HepG2 (cell line): ENCODE results near the gene ISCA2. TPM values are rescaled to one million over a fixed set of nuclear protein-coding genes. Genes with fewer than 3 reads are reported as not detected.

Experiments
- ATAC-seq: fragments of 200-7000 bp; cut with Tn5 transposase; 3 replicates; pipeline ENCODE4 v1.9.1; 2020; ENCODE audit warnings: mild to moderate bottlenecking, moderate library complexity
- BruUV-seq: library from RNA; stranded (reverse); fragments of 400-500 nt; replicated peaks from 2 replicates; lab custom pipeline; 2021; lab: Mats Ljungman, UMichigan
- CTCF ChIA-PET: fragments of 300-600 bp; formaldehyde crosslinking; extraction: SDS; loops from one replicate; lab custom pipeline; 2021; ENCODE audit warnings: low total read pairs, inconsistent platforms, low intra/inter-chr PET ratio; lab: Yijun Ruan, JAX
- POLR2A ChIA-PET: fragments of 350-600 bp; sonication (Branson Sonifier 250); formaldehyde crosslinking; loops from one replicate; lab custom pipeline; 2020; ENCODE audit warnings: antibody characterized with exemption, inconsistent platforms; lab: Yijun Ruan, JAX
- DNase-seq: peaks from one replicate; pipeline ENCODE4 v3.0.0-alpha.2; 2015; ENCODE audit warnings: low spot score
- FAIRE-seq: peaks from 3 replicates; lab custom pipeline; 2011; peaks lifted over from hg19 to GRCh38; lab: Jason Lieb, UNC
- H2AFZ ChIP-seq: one replicate; pipeline ENCODE4 v1.6.1; 2011; ENCODE audit warnings: low read length, inconsistent platforms
- H3K27ac ChIP-seq: fragments of 300-600 bp; 3 replicates; pipeline ENCODE4 v1.8.0; 2011; ENCODE audit warnings: mixed run types, mild to moderate bottlenecking, mixed read lengths, low read length, inconsistent platforms; ENCODE audit not compliant: insufficient read depth; ENCODE audit errors: extremely low read length
- H3K27me3 ChIP-seq, 2 experiments: fragments of 200-600 bp in 1 of 2; 2 replicates in 1 of 2; 3 replicates in 1 of 2; pipeline versions ENCODE4 v1.6.0 to v1.8.0; 2011; ENCODE audit warnings: low read length in 2 of 2, mild to moderate bottlenecking in 2 of 2, moderate library complexity in 2 of 2, inconsistent platforms in 1 of 2; ENCODE audit not compliant: insufficient read depth in 2 of 2, control insufficient read depth in 1 of 2
- H3K36me3 ChIP-seq, 2 experiments: fragments of 200-600 bp in 1 of 2; replicated peaks in 1 of 2; 2 replicates in 1 of 2; 3 replicates in 1 of 2; pipeline versions ENCODE4 v1.5.1 to v1.8.0; 2011; ENCODE audit warnings: low read length in 2 of 2, inconsistent platforms in 1 of 2; ENCODE audit not compliant: insufficient read depth in 2 of 2, control insufficient read depth in 1 of 2
- H3K4me1 ChIP-seq: 2 replicates; pipeline ENCODE4 v1.5.1; 2012; ENCODE audit warnings: low read length, inconsistent platforms; ENCODE audit not compliant: insufficient read depth
- H3K4me2 ChIP-seq: 2 replicates; pipeline ENCODE4 v1.6.0; 2011; ENCODE audit warnings: low read depth, low read length, inconsistent platforms
- H3K4me3 ChIP-seq, 3 experiments: fragments of 200-600 bp in 1 of 3; sonication (generic), shearing (Covaris generic) in 1 of 3; replicated peaks in 1 of 3; 2 replicates each; pipeline ENCODE4 v1.5.1; 2011 to 2016; ENCODE audit warnings: low read length in 3 of 3, inconsistent platforms in 2 of 3, low read depth in 2 of 3, mild to moderate bottlenecking in 2 of 3, control low read depth in 1 of 3, mixed read lengths in 1 of 3; ENCODE audit not compliant: insufficient read depth in 1 of 3
- H3K79me2 ChIP-seq: one replicate; pipeline ENCODE4 v1.6.1; 2011; ENCODE audit warnings: low read length, inconsistent platforms; ENCODE audit not compliant: insufficient read depth
- H3K9ac ChIP-seq: 2 replicates; pipeline ENCODE4 v1.6.0; 2011; ENCODE audit warnings: mild to moderate bottlenecking, low read depth, low read length, inconsistent platforms; ENCODE audit not compliant: insufficient read depth
- H3K9me3 ChIP-seq: 2 replicates; pipeline ENCODE4 v1.5.1; 2012; ENCODE audit warnings: mild to moderate bottlenecking, low read length
- H4K20me1 ChIP-seq: 2 replicates; pipeline ENCODE4 v1.6.0; 2011; ENCODE audit warnings: inconsistent platforms, mild to moderate bottlenecking, low read length, moderate library complexity; ENCODE audit not compliant: insufficient read depth
- IKZF1 ChIP-seq: fragments of 450-650 bp; IDR thresholded peaks from 2 replicates; pipeline ENCODE4 v1.7.1; 2016
- KDM5B ChIP-seq: sonication (generic); formaldehyde crosslinking; IDR thresholded peaks from 2 replicates; pipeline ENCODE4 v1.4.0; 2020; ENCODE audit warnings: missing genetic modification reagents, mild to moderate bottlenecking, borderline replicate concordance
- KMT2A ChIP-seq: sonication (generic); formaldehyde crosslinking; IDR thresholded peaks from 2 replicates; pipeline ENCODE4 v1.4.0; 2020; ENCODE audit warnings: missing genetic modification reagents
- PHF20 ChIP-seq: sonication (generic); formaldehyde crosslinking; IDR thresholded peaks from 2 replicates; pipeline ENCODE4 v1.5.0; 2020; ENCODE audit warnings: mild to moderate bottlenecking, missing genetic modification reagents
- TBL1XR1 ChIP-seq: fragments of 150-350 bp; IDR thresholded peaks from 2 replicates; pipeline ENCODE4 v1.6.1; 2014; ENCODE audit warnings: borderline replicate concordance, low read length; ENCODE audit not compliant: partially characterized antibody
- TFDP2 ChIP-seq: sonication (generic); formaldehyde crosslinking; IDR thresholded peaks from 2 replicates; pipeline ENCODE4 v1.4.0; 2020; ENCODE audit warnings: missing genetic modification reagents
- WIZ ChIP-seq: sonication (generic); formaldehyde crosslinking; IDR thresholded peaks from 2 replicates; pipeline ENCODE4 v1.5.1; 2020; ENCODE audit warnings: mild to moderate bottlenecking, missing genetic modification reagents
- ZNF101 ChIP-seq: sonication (generic); formaldehyde crosslinking; IDR thresholded peaks from 2 replicates; pipeline ENCODE4 v1.4.0; 2020; ENCODE audit warnings: mild to moderate bottlenecking, low read depth, missing genetic modification reagents, borderline replicate concordance
- ZNF280B ChIP-seq: sonication (generic); formaldehyde crosslinking; IDR thresholded peaks from 2 replicates; pipeline ENCODE4 v1.5.0; 2020; ENCODE audit warnings: missing genetic modification reagents, mild to moderate bottlenecking, borderline replicate concordance
- ZNF577 ChIP-seq: sonication (generic); formaldehyde crosslinking; IDR thresholded peaks from 2 replicates; pipeline ENCODE4 v1.4.0; 2020; ENCODE audit warnings: mild to moderate bottlenecking, low read depth, missing genetic modification reagents, borderline replicate concordance
- ZNF703 ChIP-seq: sonication (generic); formaldehyde crosslinking; IDR thresholded peaks from 2 replicates; pipeline ENCODE4 v1.5.1; 2020; ENCODE audit warnings: missing genetic modification reagents, mild to moderate bottlenecking, moderate library complexity, borderline replicate concordance
- ZNF720 ChIP-seq: sonication (generic); formaldehyde crosslinking; IDR thresholded peaks from 2 replicates; pipeline ENCODE4 v1.4.0; 2020; ENCODE audit warnings: missing genetic modification reagents
- ZNF746 ChIP-seq: sonication (generic); formaldehyde crosslinking; IDR thresholded peaks from 2 replicates; pipeline ENCODE4 v1.8.0; 2022; ENCODE audit warnings: mild to moderate bottlenecking, missing genetic modification reagents
- ZNF770 ChIP-seq: sonication (generic); formaldehyde crosslinking; IDR thresholded peaks from 2 replicates; pipeline ENCODE4 v1.5.0; 2020; ENCODE audit warnings: mild to moderate bottlenecking, missing genetic modification reagents
- ZSCAN12 ChIP-seq: sonication (generic); formaldehyde crosslinking; IDR thresholded peaks from 2 replicates; pipeline ENCODE4 v1.9.0; 2021; ENCODE audit warnings: mild to moderate bottlenecking, missing genetic modification reagents
- WGBS: methylation state at CpG from one replicate; pipeline ENCODE4 v1.1.6; 2017; ENCODE audit warnings: low lambda C conversion rate; 5-methylcytosine and 5-hydroxymethylcytosine counted together
- in situ Hi-C: cut with HindIII; loops from 2 replicates; pipeline ENCODE4 v1.10.0; 2017; ENCODE audit warnings: low pct_unique_long_range_greater_than_20kb; ENCODE audit not compliant: extremely low pct_ligation_motif_present
- intact Hi-C: fragments of 100-400 bp; cut with micrococcal nuclease; formaldehyde crosslinking; loops from one replicate; pipeline ENCODE4 v1.10.0; 2022; ENCODE audit not compliant: unreplicated experiment
- polyA plus RNA-seq, 8 experiments: library from polyadenylated mRNA; depleted of rRNA in 3 of 8; stranded (reverse) in 7 of 8; unstranded in 1 of 8; fragments of >200 nt; fragmentation: Illumina TruSeq in 4 of 8; extraction: Trizol in 4 of 8; gene quantifications; 2 replicates each; pipeline versions ENCODE4 v1.2.1 to v1.2.3, GENCODE V29; 2011 to 2016; ENCODE audit warnings: low read depth in 4 of 8, missing spikeins in 1 of 8, mixed read lengths in 1 of 8; ENCODE audit not compliant: insufficient read depth in 1 of 8
- total RNA-seq, 5 experiments: library from RNA; depleted of rRNA; stranded (reverse); fragments of >200 nt; fragmentation: Illumina TruSeq; extraction: Trizol; gene quantifications; 2 replicates each; pipeline ENCODE4 v1.2.3, GENCODE V29; 2016; ENCODE audit warnings: low read depth in 1 of 5

ISCA2 gene
- total and polyA plus RNA-seq, 2 of the 13 experiments (the other 11 are each of a cell fraction or from before 2014, with no cell fraction given), result 32.1 to 43.4 TPM

- H4K20me1 ChIP-seq, result no peaks in the 10 kb centered on the region
- H3K27ac ChIP-seq, result no peak overlapping the region
- no peak overlapping the region for H3K4me3 ChIP-seq
- H3K36me3 ChIP-seq, result no peaks in the 10 kb centered on the region
- H3K9ac ChIP-seq, result no peak overlapping the region
- ChIA-PET POLR2A (no interaction called here), CTCF (no interaction called here)
- FAIRE-seq (no peak), DNase-seq (no peak), ATAC-seq (no peak)
- H3K9me3 ChIP-seq, result no peaks in the 10 kb centered on the region
- peaks cover 6 to 58% of the 10 kb centered on the region in 2 experiments; a peak in 4 of 5 replicates for H3K27me3 ChIP-seq
- H3K79me2 ChIP-seq, result no peaks in the 10 kb centered on the region
- WGBS, result 13% methylated on average over 7 of the region's 10 CpGs
- H2AFZ ChIP-seq, result no peak overlapping the region
- intact Hi-C loops, result no loop called here
- H3K4me2 ChIP-seq, result no peak overlapping the region
- TF ChIP-seq KDM5B (CRISPR knock-in tag) (no peak), ZNF703 (CRISPR knock-in tag) (no peak)
- in situ Hi-C loops, result no loop called here
- BruUV-seq, result no TSS peak
- H3K4me1 ChIP-seq, result no peaks in the 10 kb centered on the region
Measured at GRCh38 chr14:74527736-74528280, 34.2 kb downstream of the ISCA2 start.

- Histone ChIP-seq H3K4me2 (no peak overlapping the region), H3K9ac (no peak overlapping the region), H3K4me1 (no peaks in the 10 kb centered on the region), H3K27ac (no peak overlapping the region), H3K27me3 (peaks cover 6 to 58% of the 10 kb centered on the region in 2 experiments; a peak in 4 of 5 replicates), H3K9me3 (no peaks in the 10 kb centered on the region), H4K20me1 (no peaks in the 10 kb centered on the region), H3K4me3 (no peak overlapping the region), H2AFZ (no peak overlapping the region), H3K79me2 (no peaks in the 10 kb centered on the region), H3K36me3 (no peaks in the 10 kb centered on the region)
- WGBS, result no CpG with 5 or more reads among the region's 14 CpGs
- no TSS peak for BruUV-seq
- FAIRE-seq, result no peak
- CTCF ChIA-PET, result no interaction called here
- POLR2A ChIA-PET, result no interaction called here
- intact Hi-C loops, result no loop called here
- no peak for DNase-seq
- in situ Hi-C loops, result no loop called here
- ATAC-seq, result no peak
- TF ChIP-seq ZNF770 (CRISPR knock-in tag) (no peak), TFDP2 (CRISPR knock-in tag) (no peak), ZNF280B (CRISPR knock-in tag) (no peak), ZNF720 (CRISPR knock-in tag) (no peak), ZNF577 (CRISPR knock-in tag) (no peak), ZNF101 (CRISPR knock-in tag) (no peak), IKZF1 (no peak), PHF20 (no peak), TBL1XR1 (no peak), KMT2A (CRISPR knock-in tag) (no peak), ZNF746 (CRISPR knock-in tag) (no peak), WIZ (CRISPR knock-in tag) (no peak), ZSCAN12 (CRISPR knock-in tag) (no peak)
Measured at GRCh38 chr14:74528406-74528805, 34.8 kb downstream of the ISCA2 start.
